H1 (cell line): ENCODE data around the gene DRC3. TPM values are rescaled to one million over a fixed set of nuclear protein-coding genes. Genes with fewer than 3 reads are reported as not detected.

ENCODE experiments used
- CTCF ChIA-PET: fragments of 300-600 bp; sonication (Branson Sonifier 250); formaldehyde crosslinking; loops from one replicate; lab custom pipeline; 2021; ENCODE audit not compliant: partially characterized antibody; lab: Charles Lee
- POLR2A ChIA-PET: fragments of 300-600 bp; sonication (Branson Sonifier 250); formaldehyde crosslinking; loops from one replicate; lab custom pipeline; 2021; ENCODE audit warnings: inconsistent platforms; ENCODE audit not compliant: partially characterized antibody; lab: Charles Lee
- DNase-seq, 2 experiments: peaks; one replicate each; pipeline versions ENCODE4 v3.0.0 to v3.0.0-alpha.2; 2010 to 2022; ENCODE audit warnings: low spot score in 2 of 2, low read depth in 1 of 2, mixed read lengths in 1 of 2
- FAIRE-seq: peaks from 2 replicates; lab custom pipeline; 2011; peaks lifted over from hg19 to GRCh38; lab: Jason Lieb, UNC
- H2AFZ ChIP-seq: 2 replicates; pipeline ENCODE4 v1.8.1; 2012; ENCODE audit warnings: low read length, inconsistent platforms
- H2AK5ac ChIP-seq: 2 replicates; pipeline ENCODE4 v1.6.1; 2013; ENCODE audit warnings: low read depth, low read length
- H2BK120ac ChIP-seq: replicated peaks from 2 replicates; pipeline ENCODE3; 2013; ENCODE audit warnings: low read depth, low read length, inconsistent platforms
- H2BK12ac ChIP-seq: 2 replicates; pipeline ENCODE4 v1.6.1; 2013; ENCODE audit warnings: low read depth, low read length
- H2BK15ac ChIP-seq: 2 replicates; pipeline ENCODE4 v1.6.1; 2013; ENCODE audit warnings: low read length
- H2BK20ac ChIP-seq: 2 replicates; pipeline ENCODE4 v1.6.1; 2013; ENCODE audit warnings: low read length
- H2BK5ac ChIP-seq: 2 replicates; pipeline ENCODE4 v1.6.1; 2013; ENCODE audit warnings: low read depth, low read length
- H3K14ac ChIP-seq: 2 replicates; pipeline ENCODE4 v1.6.1; 2013; ENCODE audit warnings: inconsistent platforms; ENCODE audit not compliant: insufficient read length
- H3K18ac ChIP-seq: 2 replicates; pipeline ENCODE4 v1.6.1; 2013; ENCODE audit warnings: low read length; ENCODE audit errors: extremely low read depth
- H3K23ac ChIP-seq: 2 replicates; pipeline ENCODE4 v1.6.1; 2013; ENCODE audit warnings: inconsistent platforms; ENCODE audit not compliant: insufficient read length
- H3K23me2 ChIP-seq: 2 replicates; pipeline ENCODE4 v1.6.1; 2013; ENCODE audit warnings: low read depth, low read length
- H3K27ac ChIP-seq: 2 replicates; pipeline ENCODE4 v1.6.1; 2011; ENCODE audit warnings: low read depth, low read length, inconsistent platforms
- H3K27me3 ChIP-seq, 4 experiments: replicated peaks in 1 of 4; 1 replicate in 1 of 4; 2 replicates in 3 of 4; pipeline versions ENCODE4 v1.6.1 to v1.8.1; 2011 to 2013; ENCODE audit warnings: low read length in 3 of 4, mild to moderate bottlenecking in 3 of 4, inconsistent platforms in 2 of 4, mixed read lengths in 2 of 4, moderate library complexity in 1 of 4; ENCODE audit not compliant: control insufficient read depth in 3 of 4, insufficient read depth in 3 of 4; ENCODE audit errors: extremely low read depth in 1 of 4
- H3K36me3 ChIP-seq, 4 experiments: 2 replicates each; pipeline versions ENCODE4 v1.6.1 to v1.8.1; 2011 to 2013; ENCODE audit warnings: mild to moderate bottlenecking in 4 of 4, low read length in 3 of 4, moderate library complexity in 2 of 4, control low read depth in 1 of 4, inconsistent platforms in 1 of 4; ENCODE audit not compliant: insufficient read depth in 4 of 4, control insufficient read depth in 2 of 4
- H3K4ac ChIP-seq: replicated peaks from 2 replicates; pipeline ENCODE3; 2013; ENCODE audit warnings: low read length, low read depth, mixed read lengths, inconsistent platforms; ENCODE audit not compliant: insufficient read length
- H3K4me1 ChIP-seq, 4 experiments: replicated peaks in 1 of 4; 1 replicate in 1 of 4; 2 replicates in 3 of 4; pipeline versions ENCODE4 v1.6.1 to v1.8.1; 2011 to 2013; ENCODE audit warnings: low read length in 3 of 4, inconsistent platforms in 2 of 4, mixed read lengths in 1 of 4; ENCODE audit not compliant: insufficient read depth in 4 of 4, control insufficient read depth in 3 of 4
- H3K4me2 ChIP-seq, 2 experiments: 2 replicates each; pipeline versions ENCODE4 v1.6.1 to v1.8.1; 2011 to 2013; ENCODE audit warnings: low read depth in 2 of 2, low read length in 2 of 2, control low read depth in 1 of 2, inconsistent platforms in 1 of 2, mild to moderate bottlenecking in 1 of 2; ENCODE audit not compliant: insufficient read depth in 1 of 2
- H3K4me3 ChIP-seq, 4 experiments: fragments of 200-600, 300-600 bp in 1 of 4; sonication (generic), shearing (Covaris generic), sonication (Bioruptor Twin) in 1 of 4; 2 replicates each; pipeline versions ENCODE4 v1.5.1 to v1.8.1; 2011 to 2016; ENCODE audit warnings: low read length in 4 of 4, low read depth in 3 of 4, control low read depth in 2 of 4, inconsistent platforms in 2 of 4, mild to moderate bottlenecking in 2 of 4, mixed read lengths in 1 of 4, moderate library complexity in 1 of 4; ENCODE audit not compliant: insufficient read depth in 2 of 4; ENCODE audit errors: extremely low read depth in 1 of 4
- H3K56ac ChIP-seq: replicated peaks from 2 replicates; pipeline ENCODE3; 2013; ENCODE audit warnings: low read depth, mild to moderate bottlenecking, mixed read lengths, low read length, inconsistent platforms; ENCODE audit not compliant: insufficient read length
- H3K79me1 ChIP-seq: 2 replicates; pipeline ENCODE4 v1.6.1; 2013; ENCODE audit warnings: low read depth, low read length, control low read depth
- H3K79me2 ChIP-seq, 2 experiments: 2 replicates each; pipeline versions ENCODE4 v1.6.1 to v1.8.1; 2012 to 2013; ENCODE audit warnings: low read length in 2 of 2, mild to moderate bottlenecking in 2 of 2, inconsistent platforms in 1 of 2; ENCODE audit not compliant: insufficient read depth in 2 of 2, control insufficient read depth in 1 of 2
- H3K9ac ChIP-seq, 4 experiments: replicated peaks in 1 of 4; 1 replicate in 1 of 4; 2 replicates in 3 of 4; pipeline versions ENCODE4 v1.6.1 to v1.8.1; 2011 to 2013; ENCODE audit warnings: low read depth in 3 of 4, low read length in 3 of 4, control low read depth in 2 of 4, mild to moderate bottlenecking in 2 of 4, moderate library complexity in 2 of 4, inconsistent platforms in 1 of 4; ENCODE audit errors: extremely low read depth in 1 of 4
- H3K9me3 ChIP-seq, 2 experiments: 2 replicates each; pipeline versions ENCODE4 v1.6.1 to v1.8.1; 2012 to 2013; ENCODE audit warnings: mild to moderate bottlenecking in 2 of 2, moderate library complexity in 2 of 2, control low read depth in 1 of 2, inconsistent platforms in 1 of 2, low read depth in 1 of 2, low read length in 1 of 2, mixed read lengths in 1 of 2; ENCODE audit not compliant: insufficient read depth in 2 of 2
- H4K20me1 ChIP-seq, 2 experiments: replicated peaks in 1 of 2; 2 replicates each; pipeline versions ENCODE3 to v1.8.1; 2011 to 2013; ENCODE audit warnings: inconsistent platforms in 2 of 2, low read length in 2 of 2, mild to moderate bottlenecking in 1 of 2; ENCODE audit not compliant: insufficient read depth in 2 of 2, control insufficient read depth in 1 of 2
- H4K5ac ChIP-seq: 2 replicates; pipeline ENCODE4 v1.6.1; 2013; ENCODE audit warnings: low read length, low read depth, mixed read lengths, inconsistent platforms; ENCODE audit not compliant: insufficient read length
- H4K8ac ChIP-seq: 2 replicates; pipeline ENCODE4 v1.8.0; 2013; ENCODE audit warnings: mild to moderate bottlenecking, moderate library complexity, low read length, inconsistent platforms; ENCODE audit not compliant: insufficient read depth; ENCODE audit errors: extremely low read depth
- H4K91ac ChIP-seq: replicated peaks from 2 replicates; pipeline ENCODE3; 2013; ENCODE audit warnings: low read length, mixed read lengths, inconsistent platforms; ENCODE audit not compliant: insufficient read length
- EGR1 ChIP-seq: IDR thresholded peaks from 2 replicates; pipeline ENCODE4 v1.6.1; 2011; ENCODE audit warnings: low read depth, low read length, borderline replicate concordance
- POU5F1 ChIP-seq: IDR thresholded peaks from 2 replicates; pipeline ENCODE4 v1.6.1; 2011; ENCODE audit warnings: low read depth, mild to moderate bottlenecking, low read length, moderate library complexity
- SIN3A ChIP-seq, 2 experiments: IDR thresholded peaks in 1 of 2; conservative IDR thresholded peaks in 1 of 2; 2 replicates each; pipeline ENCODE4 v1.6.1; 2011 to 2012; ENCODE audit warnings: low read length in 2 of 2, improper control_type of control experiment in 1 of 2, low read depth in 1 of 2, mild to moderate bottlenecking in 1 of 2
- SP4 ChIP-seq: IDR thresholded peaks from 2 replicates; pipeline ENCODE4 v1.6.1; 2012; ENCODE audit warnings: low read length, inconsistent platforms
- ZNF274 ChIP-seq: IDR thresholded peaks from 2 replicates; pipeline ENCODE4 v1.7.0; 2012; ENCODE audit warnings: low read length, borderline replicate concordance; ENCODE audit errors: extremely low read depth
- WGBS, 2 experiments: shearing (Covaris generic) in 1 of 2; methylation state at CpG; one replicate each; pipeline versions ENCODE4 v1.1.6 to v1.1.7; 2013 to 2015; ENCODE audit warnings: low lambda C conversion rate in 2 of 2, mixed read lengths in 2 of 2, inconsistent platforms in 1 of 2, low coverage in 1 of 2, missing lambda C conversion rate in 1 of 2; ENCODE audit not compliant: insufficient replicate concordance in 2 of 2, insufficient coverage in 1 of 2, insufficient read length in 1 of 2; ENCODE audit errors: extremely low coverage in 1 of 2, missing lambda C conversion rate in 1 of 2; 5-methylcytosine and 5-hydroxymethylcytosine counted together
- polyA plus RNA-seq, 7 experiments: library from polyadenylated mRNA; depleted of rRNA in 3 of 7; stranded (reverse) in 5 of 7; unstranded in 2 of 7; fragments of >200 nt in 5 of 7; fragments of 200-250 nt in 2 of 7; gene quantifications; 1 replicate in 5 of 7; 2 replicates in 1 of 7; 4 replicates in 1 of 7; pipeline versions ENCODE4 v1.2.1 to v1.2.3, GENCODE V29; 2011 to 2013; ENCODE audit warnings: missing spikeins in 2 of 7, mixed read lengths in 2 of 7
- total RNA-seq: library from RNA; stranded (reverse); fragmentation: NEBNext Ultra II Directional; extraction: Animal tissue kit (Norgen Biotek cat#: 25700); gene quantifications from 2 replicates; pipeline ENCODE4 v1.2.1, GENCODE V29; 2021
- TF ChIP-seq, protein P1 (sequence below): IDR thresholded peaks from 2 replicates; pipeline ENCODE4 v1.6.1; 2012; ENCODE audit warnings: low read length, inconsistent platforms

Gene DRC3
- total and polyA plus RNA-seq, 2 of the 8 experiments (the other 6 are each of a cell fraction or from before 2014, with no cell fraction given), result 0.59 TPM; not detected in 1

DNA sequence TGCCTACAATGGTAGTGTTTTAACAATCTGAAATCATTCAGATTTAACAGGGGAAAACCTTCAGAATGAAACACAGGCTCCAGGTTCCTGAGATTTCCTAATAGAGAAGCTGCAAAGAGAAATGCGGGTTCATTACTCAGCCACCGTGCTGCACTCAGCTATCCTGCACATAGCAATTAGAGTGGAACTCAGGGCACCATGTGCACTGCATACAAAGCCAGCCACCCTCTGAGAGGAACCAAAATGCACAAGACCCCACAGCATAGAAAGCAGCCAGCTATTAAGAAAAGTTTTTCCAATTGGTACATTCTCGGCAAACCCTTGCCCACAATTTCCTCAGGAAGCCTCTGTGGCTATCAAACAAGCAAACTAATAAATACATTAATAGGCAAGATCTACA, 37.9 kb upstream of the DRC3 start:
- no peak overlapping the region for H3K4me2 ChIP-seq
- ChIA-PET POLR2A (interaction anchor here (1.1 to 1.7 kb wide), 3 partner anchors 9 to 23 kb away, joined by 3 to 4 read pairs (median 4); no protein-coding TSS in a partner anchor), CTCF (interaction anchor here (0.5 to 2.3 kb wide), 11 partner anchors 10 to 123 kb away, joined by 3 to 13 read pairs (median 3); no protein-coding TSS in a partner anchor)
- DNase-seq (no peak), FAIRE-seq (no peak)
- no peak overlapping the region for H3K27ac ChIP-seq
- H2AFZ ChIP-seq, result no peak overlapping the region
- H3K79me1 ChIP-seq, result no peaks in the 10 kb centered on the region
- no peaks in the 10 kb centered on the region for H4K20me1 ChIP-seq
- no peak overlapping the region for H2BK5ac ChIP-seq
- H3K36me3 ChIP-seq, result no peaks in the 10 kb centered on the region
- H2BK20ac ChIP-seq, result no peak overlapping the region
- H3K4me3 ChIP-seq, result no peak overlapping the region
- H2BK12ac ChIP-seq, result no peak overlapping the region
- no peak overlapping the region for H4K91ac ChIP-seq
- no peaks in the 10 kb centered on the region for H3K23me2 ChIP-seq
- H2BK15ac ChIP-seq, result no peak overlapping the region
- WGBS, 2 experiments, result 91% methylated on average over 3 of the region's 3 CpGs; no CpG with 5 or more reads in 1 of the 2 experiments
- no peak overlapping the region for H3K4ac ChIP-seq
- H3K27me3 ChIP-seq, result 0 out of 7 replicates have a peak, but pooled peaks cover 0 to 2% (median 0%) of the 10 kb centered on the region in 4 experiments
- no peaks in the 10 kb centered on the region for H3K79me2 ChIP-seq
- no peak overlapping the region for H3K14ac ChIP-seq
- H4K8ac ChIP-seq, result no peak overlapping the region
- TF ChIP-seq EGR1 (no peak), SIN3A (conservative IDR thresholded peaks at IDR 0.05 in 1 of 2, IDR thresholded peaks at IDR 0.05 in 1 of 2; ENCODE audit: low read depth in 1 of 2, low read length in 2 of 2) (no peak), ZNF274 (no peak), POU5F1 (no peak), SP4 (no peak)
- TF ChIP-seq, protein P1, sequence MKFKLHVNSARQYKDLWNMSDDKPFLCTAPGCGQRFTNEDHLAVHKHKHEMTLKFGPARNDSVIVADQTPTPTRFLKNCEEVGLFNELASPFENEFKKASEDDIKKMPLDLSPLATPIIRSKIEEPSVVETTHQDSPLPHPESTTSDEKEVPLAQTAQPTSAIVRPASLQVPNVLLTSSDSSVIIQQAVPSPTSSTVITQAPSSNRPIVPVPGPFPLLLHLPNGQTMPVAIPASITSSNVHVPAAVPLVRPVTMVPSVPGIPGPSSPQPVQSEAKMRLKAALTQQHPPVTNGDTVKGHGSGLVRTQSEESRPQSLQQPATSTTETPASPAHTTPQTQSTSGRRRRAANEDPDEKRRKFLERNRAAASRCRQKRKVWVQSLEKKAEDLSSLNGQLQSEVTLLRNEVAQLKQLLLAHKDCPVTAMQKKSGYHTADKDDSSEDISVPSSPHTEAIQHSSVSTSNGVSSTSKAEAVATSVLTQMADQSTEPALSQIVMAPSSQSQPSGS, result no peak
- no peak overlapping the region for H3K56ac ChIP-seq
- H3K9me3 ChIP-seq, result no peaks in the 10 kb centered on the region
- no peak overlapping the region for H2BK120ac ChIP-seq
- H3K18ac ChIP-seq, result no peak overlapping the region
- H3K23ac ChIP-seq, result no peak overlapping the region
- H4K5ac ChIP-seq, result no peak overlapping the region
- H3K9ac ChIP-seq, result no peak overlapping the region
- no peak overlapping the region for H2AK5ac ChIP-seq
- H3K4me1 ChIP-seq, result no peaks in the 10 kb centered on the region
